Nucleus accumbens (tissue), 56 donors: Measurements from ENCODE around the gene EEF2KMT.
A peak's percentile ranks its signal among the peaks of the same experiment; 100 is the strongest.

Source experiments
- DNase-seq, 56 donors: peaks; one replicate each; lab custom pipeline; 2025; lab: John Stamatoyannopoulos, UW

EEF2KMT gene

GRCh38 chr16:5072334-5073278, 25.0 kb downstream of the EEF2KMT start:
- DNase-seq: no peak

GRCh38 chr16:5071681-5072333, 25.8 kb downstream of the EEF2KMT start, which contains the start of gene ALG1:
Gene ALG1 (plus strand): TSS chr16:5071843. CDS start chr16:5071850, 7 bp downstream.
- DNase-seq: peak in 54 of 56 donors; percentile 44 to 92 (median 82)

- no peak for DNase-seq
Observed at GRCh38 chr16:5071341-5071680, 26.3 kb downstream of the EEF2KMT start.

GRCh38 chr16:5070431-5071186, 27.0 kb downstream of the EEF2KMT start:
- DNase-seq: no peak

- no peak for DNase-seq
Observed at GRCh38 chr16:5069854-5070253, 27.7 kb downstream of the EEF2KMT start.

- DNase-seq: no peak
Observed at GRCh38 chr16:5069048-5069447, 28.5 kb downstream of the EEF2KMT start.

GRCh38 chr16:5066511-5066910, 31.1 kb downstream of the EEF2KMT start:
- no peak for DNase-seq

- peak in 47 of 56 donors; percentile 6 to 79 (median 51) for DNase-seq
Observed at GRCh38 chr16:5065813-5066212, 31.8 kb downstream of the EEF2KMT start, which contains the start of gene C16orf89. Gene C16orf89 (minus strand): TSS chr16:5065956. CDS start chr16:5065908, 48 bp downstream.

GRCh38 chr16:5065326-5065725, 32.3 kb downstream of the EEF2KMT start:
- DNase-seq: no peak

- no peak for DNase-seq
Observed at GRCh38 chr16:5064915-5065314, 32.7 kb downstream of the EEF2KMT start.

- DNase-seq: no peak
Observed at GRCh38 chr16:5062790-5063765, 34.5 kb downstream of the EEF2KMT start.

- DNase-seq: no peak
Observed at GRCh38 chr16:5062051-5062450, 35.5 kb downstream of the EEF2KMT start.

- DNase-seq: no peak
Observed at GRCh38 chr16:5060073-5060641, 37.4 kb downstream of the EEF2KMT start.

GRCh38 chr16:5059386-5060072, 38.1 kb downstream of the EEF2KMT start:
- DNase-seq: no peak

- DNase-seq: peak in 2 of 56 donors; percentile 8
Observed at GRCh38 chr16:5058476-5058875, 39.1 kb downstream of the EEF2KMT start.

- peak in 1 of 56 donors; percentile 13 for DNase-seq
Observed at GRCh38 chr16:5056352-5056751, 41.2 kb downstream of the EEF2KMT start.

- DNase-seq: no peak
Observed at GRCh38 chr16:5054876-5055865, 42.4 kb downstream of the EEF2KMT start.
